ENCODE results near the gene DYNC1I2.

The DYNC1I2 gene

DNA sequence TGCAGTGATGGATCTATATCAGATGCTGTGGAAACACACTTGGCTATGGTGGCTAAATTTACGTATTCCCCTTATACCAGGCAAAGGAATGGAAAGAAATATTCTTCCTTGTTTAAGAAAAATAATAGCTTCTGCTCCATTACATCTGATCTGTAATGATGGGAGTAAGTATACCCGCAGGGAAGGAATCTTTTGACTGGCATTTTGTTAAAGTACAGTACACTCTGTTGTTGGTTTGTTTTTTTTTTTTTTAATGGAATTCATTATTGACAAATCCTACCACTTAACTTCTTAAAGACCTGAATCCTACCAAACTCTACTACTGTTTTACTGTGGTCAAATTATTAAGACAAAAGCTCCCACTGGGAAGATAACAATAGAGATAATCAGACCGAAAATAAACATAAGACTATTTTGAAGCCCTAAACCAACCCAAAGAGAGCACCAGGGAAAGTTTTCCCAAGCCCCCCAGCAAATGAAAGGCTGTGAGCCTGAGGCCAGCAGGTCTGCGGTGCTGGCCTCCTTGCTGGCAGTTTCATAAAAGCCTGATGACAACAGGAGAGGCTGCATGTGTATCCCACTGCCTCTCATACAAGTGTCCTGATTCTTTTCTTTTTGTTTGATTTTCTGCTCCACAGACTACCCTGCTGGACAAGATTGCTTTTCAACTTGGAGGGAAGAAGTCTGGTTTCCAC is 105.8 kb downstream of the DYNC1I2 start:
- in situ Hi-C loops (cut with HindIII; ENCODE audit: low pct_unique_long_range_greater_than_20kb, low sequenced_read_pairs): no loop called here
- no peak for DNase-seq (ENCODE audit: low read depth in 1 of 2, low spot score in 1 of 2)
- no peak for TF ChIP-seq JUND (IDR thresholded peaks at IDR 0.05; ENCODE audit: low read depth)

DNA sequence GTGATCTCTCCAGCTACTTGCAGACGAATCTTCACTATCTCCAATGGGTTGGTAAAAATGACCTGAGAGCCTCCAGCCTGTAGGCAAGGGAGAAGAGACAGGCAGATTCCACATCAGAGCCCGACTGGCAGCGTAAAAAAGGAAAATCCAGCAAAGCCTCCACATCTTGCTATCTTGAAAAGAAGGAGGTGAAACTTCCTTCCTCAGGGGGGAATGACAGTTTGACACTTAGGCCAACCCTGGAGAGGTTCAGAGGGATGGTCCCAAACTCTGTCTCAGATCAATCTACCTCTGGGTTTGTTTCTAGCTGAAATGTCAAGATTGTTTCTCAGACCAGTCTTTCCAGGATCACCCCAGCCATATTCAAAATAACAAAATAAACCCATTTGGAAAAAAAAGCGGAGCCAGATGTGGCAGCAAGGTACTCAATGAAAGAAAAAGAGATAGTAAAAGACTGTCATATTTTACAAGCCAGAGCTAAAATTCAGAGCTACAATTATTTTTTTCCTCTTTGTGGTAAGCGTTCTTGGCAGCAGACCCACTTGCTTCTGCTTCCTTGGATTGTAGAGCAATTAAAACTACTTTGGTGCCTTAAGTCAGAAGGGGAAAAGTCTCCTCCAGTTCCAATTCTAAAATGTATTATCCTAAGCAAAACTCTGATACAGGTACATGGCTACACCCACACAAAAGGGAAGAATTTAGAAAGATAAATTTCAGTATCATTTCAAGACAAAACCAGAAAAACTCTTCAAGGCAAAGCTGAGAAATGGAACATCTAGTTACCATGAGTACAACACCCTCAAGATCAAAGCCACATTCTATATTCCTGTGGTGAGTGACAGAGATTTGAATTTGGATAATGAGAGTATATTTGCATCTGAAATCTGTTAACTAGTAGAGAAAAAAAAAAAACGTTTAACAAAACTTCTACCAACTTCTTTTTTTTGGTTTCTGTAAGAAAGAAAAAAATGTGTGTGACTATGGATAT is 106.7 kb downstream of the DYNC1I2 start:
- no peak for DNase-seq (ENCODE audit: low read depth in 1 of 2, low spot score in 1 of 2)
- in situ Hi-C loops (cut with HindIII; ENCODE audit: low pct_unique_long_range_greater_than_20kb, low sequenced_read_pairs): no loop called here
- TF ChIP-seq JUND (IDR thresholded peaks at IDR 0.05; ENCODE audit: low read depth): no peak

DNA sequence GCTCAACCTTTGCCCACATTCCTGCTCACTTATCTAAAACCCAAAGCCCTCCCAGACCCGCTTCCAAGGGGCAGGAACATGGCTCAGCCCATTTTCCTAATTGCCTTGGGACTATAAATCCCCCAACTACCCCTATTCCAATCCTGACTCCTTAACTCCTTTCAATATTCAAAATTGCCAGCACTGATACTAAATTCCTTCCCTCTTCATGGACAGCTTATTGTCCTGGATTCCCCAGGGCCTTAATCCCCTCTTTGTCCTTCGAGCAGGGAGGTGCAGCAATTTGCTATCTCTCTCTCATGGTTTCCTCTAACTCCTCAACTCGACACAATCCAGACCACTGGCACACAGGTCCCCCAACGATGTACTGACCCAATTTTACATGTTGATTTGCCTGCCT is 107.6 kb downstream of the DYNC1I2 start:
- no peak for TF ChIP-seq JUND (IDR thresholded peaks at IDR 0.05; ENCODE audit: low read depth)
- in situ Hi-C loops (cut with HindIII; ENCODE audit: low pct_unique_long_range_greater_than_20kb, low sequenced_read_pairs): no loop called here
- no peak for DNase-seq (ENCODE audit: low read depth in 1 of 2, low spot score in 1 of 2)

Measured in T47D (cell line).